ENCODE data around the gene CLEC4M.

GRCh38 chr19:7732045-7732444 is 31.0 kb upstream of the CLEC4M start, which contains the start of gene CLEC4G:
- TF ChIP-seq, protein P1, sequence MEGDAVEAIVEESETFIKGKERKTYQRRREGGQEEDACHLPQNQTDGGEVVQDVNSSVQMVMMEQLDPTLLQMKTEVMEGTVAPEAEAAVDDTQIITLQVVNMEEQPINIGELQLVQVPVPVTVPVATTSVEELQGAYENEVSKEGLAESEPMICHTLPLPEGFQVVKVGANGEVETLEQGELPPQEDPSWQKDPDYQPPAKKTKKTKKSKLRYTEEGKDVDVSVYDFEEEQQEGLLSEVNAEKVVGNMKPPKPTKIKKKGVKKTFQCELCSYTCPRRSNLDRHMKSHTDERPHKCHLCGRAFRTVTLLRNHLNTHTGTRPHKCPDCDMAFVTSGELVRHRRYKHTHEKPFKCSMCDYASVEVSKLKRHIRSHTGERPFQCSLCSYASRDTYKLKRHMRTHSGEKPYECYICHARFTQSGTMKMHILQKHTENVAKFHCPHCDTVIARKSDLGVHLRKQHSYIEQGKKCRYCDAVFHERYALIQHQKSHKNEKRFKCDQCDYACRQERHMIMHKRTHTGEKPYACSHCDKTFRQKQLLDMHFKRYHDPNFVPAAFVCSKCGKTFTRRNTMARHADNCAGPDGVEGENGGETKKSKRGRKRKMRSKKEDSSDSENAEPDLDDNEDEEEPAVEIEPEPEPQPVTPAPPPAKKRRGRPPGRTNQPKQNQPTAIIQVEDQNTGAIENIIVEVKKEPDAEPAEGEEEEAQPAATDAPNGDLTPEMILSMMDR (IDR thresholded peaks at IDR 0.05), result no peak
- TF ChIP-seq POLR2A (IDR thresholded peaks at IDR 0.05), result no peak

All from testis (tissue), 2 donors.